Activated CD8-positive, alpha-beta T cell treated with anti-CD3 and anti-CD28 coated beads for 36 hours (primary cell): Measurements from ENCODE around the gene TMEM63B. TPM values are rescaled to one million over a fixed set of nuclear protein-coding genes. Genes with fewer than 3 reads are reported as not detected.

Experiments
- ATAC-seq: fragments of 200-7000 bp; cut with Tn5 transposase; one replicate; pipeline ENCODE4 v1.10.0; 2021; ENCODE audit warnings: mild to moderate bottlenecking, moderate library complexity
- CTCF ChIA-PET: fragments of 350-600 bp; sonication (Branson Sonifier 250); formaldehyde crosslinking; loops from one replicate; lab custom pipeline; 2021; ENCODE audit warnings: antibody characterized with exemption; lab: Charles Lee
- POLR2A ChIA-PET: fragments of 350-600 bp; sonication (Branson Sonifier 250); formaldehyde crosslinking; loops from one replicate; lab custom pipeline; 2021; ENCODE audit warnings: antibody characterized with exemption; lab: Charles Lee
- DNase-seq: peaks from one replicate; pipeline ENCODE4 v3.0.0-alpha.2; 2020
- H3K27ac Mint-ChIP-seq: one replicate; pipeline ENCODE4 v1.8.0; 2021; ENCODE audit warnings: mild to moderate bottlenecking, mixed read lengths
- H3K27me3 Mint-ChIP-seq: one replicate; pipeline ENCODE4 v1.8.0; 2021; ENCODE audit warnings: mixed read lengths
- H3K36me3 Mint-ChIP-seq: one replicate; pipeline ENCODE4 v1.8.0; 2021; ENCODE audit warnings: low read depth, mixed read lengths
- H3K4me1 Mint-ChIP-seq: one replicate; pipeline ENCODE4 v1.8.0; 2021; ENCODE audit warnings: low read depth, mixed read lengths
- H3K4me3 Mint-ChIP-seq: one replicate; pipeline ENCODE4 v1.8.0; 2021; ENCODE audit warnings: mild to moderate bottlenecking, moderate library complexity, mixed read lengths
- H3K9me3 Mint-ChIP-seq: one replicate; pipeline ENCODE4 v1.8.0; 2021; ENCODE audit warnings: mixed read lengths
- CTCF ChIP-seq: fragments of 200-600 bp; IDR thresholded peaks from one replicate; pipeline ENCODE4 v1.8.0; 2022; ENCODE audit warnings: antibody characterized with exemption, mild to moderate bottlenecking
- intact Hi-C: fragments of 100-400 bp; cut with micrococcal nuclease; formaldehyde crosslinking; loops from one replicate; pipeline ENCODE4 v1.10.0; 2022
- total RNA-seq, 2 experiments: library from RNA; stranded (reverse); gene quantifications; one replicate each; pipeline ENCODE4 v1.2.3, GENCODE V29; 2021

Gene TMEM63B
- total RNA-seq, 2 experiments from 2014 or later: 9.1 to 12.9 TPM

- Mint-ChIP-seq H3K9me3 (no peaks in the 10 kb centered on the region), H3K4me3 (no peak overlapping the region), H3K27me3 (no peaks in the 10 kb centered on the region), H3K4me1 (peaks cover 34% of the 10 kb centered on the region), H3K27ac (no peak overlapping the region), H3K36me3 (peaks cover 31% of the 10 kb centered on the region)
- no peak for ATAC-seq
- POLR2A ChIA-PET: interaction anchor here (1.3 to 4.1 kb wide), 3 partner anchors 12 to 131 kb away, joined by 3 to 21 read pairs (median 7); partner anchors contain the start of gene HSP90AB1
- DNase-seq: no peak
- no peak for TF ChIP-seq CTCF
- intact Hi-C loops: no loop called here
- CTCF ChIA-PET: interaction anchor here (0.7 to 1.7 kb wide), 5 partner anchors 37 to 120 kb away, joined by 3 to 5 read pairs (median 3); no protein-coding TSS in a partner anchor
These were observed 11.5 kb upstream of the TMEM63B start for GRCh38 chr6:44115866-44116265.

GRCh38 chr6:44116641-44117382 is 10.5 kb upstream of the TMEM63B start:
- H3K9me3 Mint-ChIP-seq: no peaks in the 10 kb centered on the region
- H3K36me3 Mint-ChIP-seq: peaks cover 23% of the 10 kb centered on the region
- intact Hi-C loops: no loop called here
- TF ChIP-seq CTCF: no peak
- H3K27ac Mint-ChIP-seq: peak overlapping the region; percentile 37
- ChIA-PET CTCF (interaction anchor here (0.6 to 1.9 kb wide), 9 partner anchors 15 to 152 kb away, joined by 3 to 8 read pairs (median 3); no protein-coding TSS in a partner anchor), POLR2A (interaction anchor here (0.6 to 4.1 kb wide), 3 partner anchors 13 to 75 kb away, joined by 3 to 21 read pairs (median 7); no protein-coding TSS in a partner anchor)
- no peak overlapping the region for H3K4me3 Mint-ChIP-seq
- no peaks in the 10 kb centered on the region for H3K27me3 Mint-ChIP-seq
- DNase-seq (no peak), ATAC-seq (no peak)
- H3K4me1 Mint-ChIP-seq: peaks cover 42% of the 10 kb centered on the region

- DNase-seq (no peak), ATAC-seq (no peak)
- Mint-ChIP-seq H3K36me3 (peaks cover 18% of the 10 kb centered on the region), H3K27me3 (no peaks in the 10 kb centered on the region), H3K9me3 (no peaks in the 10 kb centered on the region), H3K4me3 (no peak overlapping the region), H3K4me1 (peaks cover 46% of the 10 kb centered on the region), H3K27ac (no peak overlapping the region)
- intact Hi-C loops: no loop called here
- TF ChIP-seq CTCF: no peak
- CTCF ChIA-PET: interaction anchor here (1.2 to 1.9 kb wide), 6 partner anchors 14 to 151 kb away, joined by 3 to 8 read pairs (median 4); no protein-coding TSS in a partner anchor
- POLR2A ChIA-PET: interaction anchor here (1.2 to 4.1 kb wide), 3 partner anchors 15 to 130 kb away, joined by 4 to 21 read pairs (median 9); partner anchors contain the start of gene HSP90AB1
These were observed 9.8 kb upstream of the TMEM63B start for GRCh38 chr6:44117397-44118128.

- H3K36me3 Mint-ChIP-seq: peaks cover 15% of the 10 kb centered on the region
- ChIA-PET POLR2A (interaction anchor here (2.6 kb wide), 1 partner anchor 127 kb away, joined by 9 read pairs; the partner anchor contains the start of gene HSP90AB1), CTCF (no interaction called here)
- no peaks in the 10 kb centered on the region for H3K9me3 Mint-ChIP-seq
- H3K4me1 Mint-ChIP-seq: peaks cover 69% of the 10 kb centered on the region
- DNase-seq (no peak), ATAC-seq (no peak)
- no peak overlapping the region for H3K4me3 Mint-ChIP-seq
- intact Hi-C loops: no loop called here
- TF ChIP-seq CTCF: no peak
- H3K27me3 Mint-ChIP-seq: no peaks in the 10 kb centered on the region
- H3K27ac Mint-ChIP-seq: no peak overlapping the region
These were observed 7.6 kb upstream of the TMEM63B start for GRCh38 chr6:44119704-44120262.
